ENCODE results near the gene PTRH1. TPM values are rescaled to one million over a fixed set of nuclear protein-coding genes. Genes with fewer than 3 reads are reported as not detected.
A peak's percentile ranks its signal among the peaks of the same experiment; 100 is the strongest.

The PTRH1 gene
- total and polyA plus RNA-seq, 2 of the 13 experiments (the other 11 are each of a cell fraction or from before 2014, with no cell fraction given) = 4.0 to 10.4 TPM

DNA sequence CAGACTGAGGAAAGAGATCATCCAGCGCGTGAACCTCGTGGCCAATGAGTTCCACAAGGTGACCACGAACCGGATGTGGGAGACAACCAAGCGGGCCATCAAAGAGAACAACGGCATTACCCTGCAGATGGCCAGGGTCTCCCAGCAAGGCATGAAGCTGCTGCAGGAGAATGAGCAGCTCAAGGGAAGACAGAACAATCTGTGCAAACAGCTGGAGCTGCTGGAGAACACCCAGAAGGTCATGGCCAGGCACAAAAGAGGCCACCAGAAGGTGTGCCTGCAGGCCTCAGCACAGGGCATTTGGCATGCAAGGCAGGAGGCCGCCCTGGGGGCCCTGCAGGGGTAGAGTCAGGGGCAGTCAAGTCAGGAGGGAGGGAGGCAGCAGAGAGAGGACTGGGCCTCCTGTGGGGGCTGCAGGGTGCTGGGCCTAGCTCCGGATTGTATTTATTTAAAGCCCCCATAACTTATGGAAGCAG is 4.2 kb downstream of the PTRH1 start (continued):
- TF ChIP-seq, protein P1, sequence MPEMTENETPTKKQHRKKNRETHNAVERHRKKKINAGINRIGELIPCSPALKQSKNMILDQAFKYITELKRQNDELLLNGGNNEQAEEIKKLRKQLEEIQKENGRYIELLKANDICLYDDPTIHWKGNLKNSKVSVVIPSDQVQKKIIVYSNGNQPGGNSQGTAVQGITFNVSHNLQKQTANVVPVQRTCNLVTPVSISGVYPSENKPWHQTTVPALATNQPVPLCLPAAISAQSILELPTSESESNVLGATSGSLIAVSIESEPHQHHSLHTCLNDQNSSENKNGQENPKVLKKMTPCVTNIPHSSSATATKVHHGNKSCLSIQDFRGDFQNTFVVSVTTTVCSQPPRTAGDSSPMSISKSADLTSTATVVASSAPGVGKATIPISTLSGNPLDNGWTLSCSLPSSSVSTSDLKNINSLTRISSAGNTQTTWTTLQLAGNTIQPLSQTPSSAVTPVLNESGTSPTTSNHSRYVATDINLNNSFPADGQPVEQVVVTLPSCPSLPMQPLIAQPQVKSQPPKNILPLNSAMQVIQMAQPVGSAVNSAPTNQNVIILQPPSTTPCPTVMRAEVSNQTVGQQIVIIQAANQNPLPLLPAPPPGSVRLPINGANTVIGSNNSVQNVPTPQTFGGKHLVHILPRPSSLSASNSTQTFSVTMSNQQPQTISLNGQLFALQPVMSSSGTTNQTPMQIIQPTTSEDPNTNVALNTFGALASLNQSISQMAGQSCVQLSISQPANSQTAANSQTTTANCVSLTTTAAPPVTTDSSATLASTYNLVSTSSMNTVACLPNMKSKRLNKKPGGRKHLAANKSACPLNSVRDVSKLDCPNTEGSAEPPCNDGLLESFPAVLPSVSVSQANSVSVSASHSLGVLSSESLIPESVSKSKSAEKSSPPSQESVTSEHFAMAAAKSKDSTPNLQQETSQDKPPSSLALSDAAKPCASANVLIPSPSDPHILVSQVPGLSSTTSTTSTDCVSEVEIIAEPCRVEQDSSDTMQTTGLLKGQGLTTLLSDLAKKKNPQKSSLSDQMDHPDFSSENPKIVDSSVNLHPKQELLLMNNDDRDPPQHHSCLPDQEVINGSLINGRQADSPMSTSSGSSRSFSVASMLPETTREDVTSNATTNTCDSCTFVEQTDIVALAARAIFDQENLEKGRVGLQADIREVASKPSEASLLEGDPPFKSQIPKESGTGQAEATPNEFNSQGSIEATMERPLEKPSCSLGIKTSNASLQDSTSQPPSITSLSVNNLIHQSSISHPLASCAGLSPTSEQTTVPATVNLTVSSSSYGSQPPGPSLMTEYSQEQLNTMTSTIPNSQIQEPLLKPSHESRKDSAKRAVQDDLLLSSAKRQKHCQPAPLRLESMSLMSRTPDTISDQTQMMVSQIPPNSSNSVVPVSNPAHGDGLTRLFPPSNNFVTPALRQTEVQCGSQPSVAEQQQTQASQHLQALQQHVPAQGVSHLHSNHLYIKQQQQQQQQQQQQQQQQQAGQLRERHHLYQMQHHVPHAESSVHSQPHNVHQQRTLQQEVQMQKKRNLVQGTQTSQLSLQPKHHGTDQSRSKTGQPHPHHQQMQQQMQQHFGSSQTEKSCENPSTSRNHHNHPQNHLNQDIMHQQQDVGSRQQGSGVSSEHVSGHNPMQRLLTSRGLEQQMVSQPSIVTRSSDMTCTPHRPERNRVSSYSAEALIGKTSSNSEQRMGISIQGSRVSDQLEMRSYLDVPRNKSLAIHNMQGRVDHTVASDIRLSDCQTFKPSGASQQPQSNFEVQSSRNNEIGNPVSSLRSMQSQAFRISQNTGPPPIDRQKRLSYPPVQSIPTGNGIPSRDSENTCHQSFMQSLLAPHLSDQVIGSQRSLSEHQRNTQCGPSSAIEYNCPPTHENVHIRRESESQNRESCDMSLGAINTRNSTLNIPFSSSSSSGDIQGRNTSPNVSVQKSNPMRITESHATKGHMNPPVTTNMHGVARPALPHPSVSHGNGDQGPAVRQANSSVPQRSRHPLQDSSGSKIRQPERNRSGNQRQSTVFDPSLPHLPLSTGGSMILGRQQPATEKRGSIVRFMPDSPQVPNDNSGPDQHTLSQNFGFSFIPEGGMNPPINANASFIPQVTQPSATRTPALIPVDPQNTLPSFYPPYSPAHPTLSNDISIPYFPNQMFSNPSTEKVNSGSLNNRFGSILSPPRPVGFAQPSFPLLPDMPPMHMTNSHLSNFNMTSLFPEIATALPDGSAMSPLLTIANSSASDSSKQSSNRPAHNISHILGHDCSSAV (CRISPR knock-in tag; IDR thresholded peaks at IDR 0.05; ENCODE audit: borderline replicate concordance) = no peak
- TF ChIP-seq, protein P2, sequence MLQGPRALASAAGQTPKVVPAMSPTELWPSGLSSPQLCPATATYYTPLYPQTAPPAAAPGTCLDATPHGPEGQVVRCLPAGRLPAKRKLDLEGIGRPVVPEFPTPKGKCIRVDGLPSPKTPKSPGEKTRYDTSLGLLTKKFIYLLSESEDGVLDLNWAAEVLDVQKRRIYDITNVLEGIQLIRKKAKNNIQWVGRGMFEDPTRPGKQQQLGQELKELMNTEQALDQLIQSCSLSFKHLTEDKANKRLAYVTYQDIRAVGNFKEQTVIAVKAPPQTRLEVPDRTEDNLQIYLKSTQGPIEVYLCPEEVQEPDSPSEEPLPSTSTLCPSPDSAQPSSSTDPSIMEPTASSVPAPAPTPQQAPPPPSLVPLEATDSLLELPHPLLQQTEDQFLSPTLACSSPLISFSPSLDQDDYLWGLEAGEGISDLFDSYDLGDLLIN (CRISPR knock-in tag; IDR thresholded peaks at IDR 0.05; ENCODE audit: borderline replicate concordance) = no peak
- peak; percentile 66 for TF ChIP-seq ZFX (CRISPR knock-in tag; IDR thresholded peaks at IDR 0.05; ENCODE audit: low read depth)
- no peak for TF ChIP-seq REL (CRISPR knock-in tag; conservative IDR thresholded peaks at IDR 0.05)
- TF ChIP-seq, protein P3, sequence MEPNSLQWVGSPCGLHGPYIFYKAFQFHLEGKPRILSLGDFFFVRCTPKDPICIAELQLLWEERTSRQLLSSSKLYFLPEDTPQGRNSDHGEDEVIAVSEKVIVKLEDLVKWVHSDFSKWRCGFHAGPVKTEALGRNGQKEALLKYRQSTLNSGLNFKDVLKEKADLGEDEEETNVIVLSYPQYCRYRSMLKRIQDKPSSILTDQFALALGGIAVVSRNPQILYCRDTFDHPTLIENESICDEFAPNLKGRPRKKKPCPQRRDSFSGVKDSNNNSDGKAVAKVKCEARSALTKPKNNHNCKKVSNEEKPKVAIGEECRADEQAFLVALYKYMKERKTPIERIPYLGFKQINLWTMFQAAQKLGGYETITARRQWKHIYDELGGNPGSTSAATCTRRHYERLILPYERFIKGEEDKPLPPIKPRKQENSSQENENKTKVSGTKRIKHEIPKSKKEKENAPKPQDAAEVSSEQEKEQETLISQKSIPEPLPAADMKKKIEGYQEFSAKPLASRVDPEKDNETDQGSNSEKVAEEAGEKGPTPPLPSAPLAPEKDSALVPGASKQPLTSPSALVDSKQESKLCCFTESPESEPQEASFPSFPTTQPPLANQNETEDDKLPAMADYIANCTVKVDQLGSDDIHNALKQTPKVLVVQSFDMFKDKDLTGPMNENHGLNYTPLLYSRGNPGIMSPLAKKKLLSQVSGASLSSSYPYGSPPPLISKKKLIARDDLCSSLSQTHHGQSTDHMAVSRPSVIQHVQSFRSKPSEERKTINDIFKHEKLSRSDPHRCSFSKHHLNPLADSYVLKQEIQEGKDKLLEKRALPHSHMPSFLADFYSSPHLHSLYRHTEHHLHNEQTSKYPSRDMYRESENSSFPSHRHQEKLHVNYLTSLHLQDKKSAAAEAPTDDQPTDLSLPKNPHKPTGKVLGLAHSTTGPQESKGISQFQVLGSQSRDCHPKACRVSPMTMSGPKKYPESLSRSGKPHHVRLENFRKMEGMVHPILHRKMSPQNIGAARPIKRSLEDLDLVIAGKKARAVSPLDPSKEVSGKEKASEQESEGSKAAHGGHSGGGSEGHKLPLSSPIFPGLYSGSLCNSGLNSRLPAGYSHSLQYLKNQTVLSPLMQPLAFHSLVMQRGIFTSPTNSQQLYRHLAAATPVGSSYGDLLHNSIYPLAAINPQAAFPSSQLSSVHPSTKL (CRISPR knock-in tag; IDR thresholded peaks at IDR 0.05) = 0 out of 2 replicates have a peak, but pooled peaks have one; percentile 27
- TF ChIP-seq, protein P4, sequence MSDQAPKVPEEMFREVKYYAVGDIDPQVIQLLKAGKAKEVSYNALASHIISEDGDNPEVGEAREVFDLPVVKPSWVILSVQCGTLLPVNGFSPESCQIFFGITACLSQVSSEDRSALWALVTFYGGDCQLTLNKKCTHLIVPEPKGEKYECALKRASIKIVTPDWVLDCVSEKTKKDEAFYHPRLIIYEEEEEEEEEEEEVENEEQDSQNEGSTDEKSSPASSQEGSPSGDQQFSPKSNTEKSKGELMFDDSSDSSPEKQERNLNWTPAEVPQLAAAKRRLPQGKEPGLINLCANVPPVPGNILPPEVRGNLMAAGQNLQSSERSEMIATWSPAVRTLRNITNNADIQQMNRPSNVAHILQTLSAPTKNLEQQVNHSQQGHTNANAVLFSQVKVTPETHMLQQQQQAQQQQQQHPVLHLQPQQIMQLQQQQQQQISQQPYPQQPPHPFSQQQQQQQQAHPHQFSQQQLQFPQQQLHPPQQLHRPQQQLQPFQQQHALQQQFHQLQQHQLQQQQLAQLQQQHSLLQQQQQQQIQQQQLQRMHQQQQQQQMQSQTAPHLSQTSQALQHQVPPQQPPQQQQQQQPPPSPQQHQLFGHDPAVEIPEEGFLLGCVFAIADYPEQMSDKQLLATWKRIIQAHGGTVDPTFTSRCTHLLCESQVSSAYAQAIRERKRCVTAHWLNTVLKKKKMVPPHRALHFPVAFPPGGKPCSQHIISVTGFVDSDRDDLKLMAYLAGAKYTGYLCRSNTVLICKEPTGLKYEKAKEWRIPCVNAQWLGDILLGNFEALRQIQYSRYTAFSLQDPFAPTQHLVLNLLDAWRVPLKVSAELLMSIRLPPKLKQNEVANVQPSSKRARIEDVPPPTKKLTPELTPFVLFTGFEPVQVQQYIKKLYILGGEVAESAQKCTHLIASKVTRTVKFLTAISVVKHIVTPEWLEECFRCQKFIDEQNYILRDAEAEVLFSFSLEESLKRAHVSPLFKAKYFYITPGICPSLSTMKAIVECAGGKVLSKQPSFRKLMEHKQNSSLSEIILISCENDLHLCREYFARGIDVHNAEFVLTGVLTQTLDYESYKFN (CRISPR knock-in tag; conservative IDR thresholded peaks at IDR 0.05) = peak; percentile 54
- 0 out of 4 replicates have a peak, but pooled peaks have one; percentile 21 to 39 for TF ChIP-seq NR2F1 (CRISPR knock-in tag; IDR thresholded peaks at IDR 0.05)
